ENCODE measurements around the gene TFCP2L1. TPM values are rescaled to one million over a fixed set of nuclear protein-coding genes. Genes with fewer than 3 reads are reported as not detected.

TFCP2L1 gene
- polyA plus RNA-seq, 4 donors = 53.4 to 65.9 (median 55.8) TPM

GRCh38 chr2:121245120-121245820 is 39.7 kb downstream of the TFCP2L1 start:
- no peak for DNase-seq (ENCODE audit: low read depth in 4 of 4, low spot score in 2 of 4)

GRCh38 chr2:121244616-121245015 is 40.4 kb downstream of the TFCP2L1 start:
- DNase-seq (ENCODE audit: low read depth in 4 of 4, low spot score in 2 of 4) = no peak

- DNase-seq (ENCODE audit: low read depth in 4 of 4, low spot score in 2 of 4) = no peak
These were observed 41.1 kb downstream of the TFCP2L1 start for GRCh38 chr2:121243821-121244460.

- DNase-seq (ENCODE audit: low read depth in 4 of 4, low spot score in 2 of 4) = no peak
These were observed 42.0 kb downstream of the TFCP2L1 start for GRCh38 chr2:121242976-121243375.

- DNase-seq (ENCODE audit: low read depth in 4 of 4, low spot score in 2 of 4) = no peak
These were observed 42.7 kb downstream of the TFCP2L1 start for GRCh38 chr2:121242175-121242875.

DNA sequence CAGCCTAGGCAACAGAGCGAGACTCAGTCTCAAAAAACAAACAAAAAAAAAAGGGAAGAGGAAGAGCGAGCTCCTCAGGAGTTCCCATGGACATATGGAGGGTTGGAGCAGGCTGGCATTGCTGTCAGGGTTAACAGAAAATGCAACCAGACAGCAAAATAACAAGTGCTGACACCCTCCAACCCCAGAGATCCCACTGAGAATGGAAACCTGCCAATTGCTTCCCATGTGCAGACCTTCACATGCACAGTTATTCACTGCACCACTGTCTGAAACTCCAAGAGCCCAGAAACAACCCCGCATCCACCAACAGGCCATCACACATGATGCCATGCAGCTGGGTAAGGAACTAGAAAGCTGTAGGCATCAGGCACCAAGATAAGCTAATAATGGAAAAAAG is 43.5 kb downstream of the TFCP2L1 start:
- no peak for DNase-seq (ENCODE audit: low read depth in 4 of 4, low spot score in 2 of 4)

GRCh38 chr2:121240436-121240835 is 44.6 kb downstream of the TFCP2L1 start:
- DNase-seq (ENCODE audit: low read depth in 4 of 4, low spot score in 2 of 4) = no peak

- DNase-seq (ENCODE audit: low read depth in 4 of 4, low spot score in 2 of 4) = no peak
These were observed 45.0 kb downstream of the TFCP2L1 start for GRCh38 chr2:121239969-121240368.

GRCh38 chr2:121239471-121239870 is 45.5 kb downstream of the TFCP2L1 start:
- DNase-seq (ENCODE audit: low read depth in 4 of 4, low spot score in 2 of 4) = no peak

DNA sequence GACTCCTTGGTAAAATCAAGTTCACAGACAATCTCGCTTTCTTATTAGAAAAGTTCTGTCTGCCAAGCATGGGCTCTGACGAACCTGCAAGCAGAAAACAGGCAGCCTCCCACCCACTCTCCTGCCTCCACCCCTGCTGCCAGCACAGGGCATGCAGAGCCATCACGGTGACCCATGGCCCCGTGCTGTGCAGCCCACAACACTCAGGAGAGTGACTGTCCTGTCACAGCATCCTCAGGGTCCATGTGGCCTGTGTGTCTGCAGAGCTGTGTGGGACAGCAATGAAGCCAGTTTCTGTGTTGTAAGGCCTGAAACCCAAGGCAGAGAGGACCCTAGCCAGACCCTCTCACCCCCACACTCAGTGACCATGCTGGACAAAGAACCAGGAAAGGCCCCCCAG is 46.2 kb downstream of the TFCP2L1 start:
- DNase-seq (ENCODE audit: low read depth in 4 of 4, low spot score in 2 of 4) = no peak

- DNase-seq (ENCODE audit: low read depth in 4 of 4, low spot score in 2 of 4) = no peak
These were observed 46.9 kb downstream of the TFCP2L1 start for GRCh38 chr2:121237980-121238665.

- no peak for DNase-seq (ENCODE audit: low read depth in 4 of 4, low spot score in 2 of 4)
These were observed 47.5 kb downstream of the TFCP2L1 start for GRCh38 chr2:121237336-121237979.

GRCh38 chr2:121236650-121237180 is 48.3 kb downstream of the TFCP2L1 start:
- DNase-seq (ENCODE audit: low read depth in 4 of 4, low spot score in 2 of 4) = no peak

GRCh38 chr2:121236101-121236640 is 48.8 kb downstream of the TFCP2L1 start:
- DNase-seq (ENCODE audit: low read depth in 4 of 4, low spot score in 2 of 4) = no peak

DNA sequence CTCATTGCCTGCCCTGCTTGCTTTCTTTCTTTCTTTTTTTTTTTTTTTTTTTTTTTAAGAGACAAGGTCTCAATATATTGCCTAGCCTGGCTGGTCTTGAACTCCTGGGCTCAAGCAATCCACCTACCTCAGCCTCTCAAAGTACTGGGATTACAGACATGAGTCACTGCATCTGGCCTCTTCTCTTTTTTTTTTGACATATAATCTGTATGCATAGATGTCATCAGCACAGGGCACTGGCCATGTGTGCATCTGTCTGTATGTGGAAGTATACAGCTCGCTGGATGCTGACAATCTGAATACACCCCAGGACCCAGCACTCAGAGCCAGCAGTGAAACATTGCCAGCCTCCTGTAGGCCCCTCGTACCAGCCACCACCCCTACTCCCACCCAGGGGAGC is 49.5 kb downstream of the TFCP2L1 start:
- DNase-seq (ENCODE audit: low read depth in 4 of 4, low spot score in 2 of 4) = no peak

GRCh38 chr2:121234791-121235190 is 50.2 kb downstream of the TFCP2L1 start:
- DNase-seq (ENCODE audit: low read depth in 4 of 4, low spot score in 2 of 4) = no peak

GRCh38 chr2:121234144-121234543 is 50.9 kb downstream of the TFCP2L1 start:
- DNase-seq (ENCODE audit: low read depth in 4 of 4, low spot score in 2 of 4) = no peak

GRCh38 chr2:121233486-121234110 is 51.4 kb downstream of the TFCP2L1 start:
- no peak for DNase-seq (ENCODE audit: low read depth in 4 of 4, low spot score in 2 of 4)

DNA sequence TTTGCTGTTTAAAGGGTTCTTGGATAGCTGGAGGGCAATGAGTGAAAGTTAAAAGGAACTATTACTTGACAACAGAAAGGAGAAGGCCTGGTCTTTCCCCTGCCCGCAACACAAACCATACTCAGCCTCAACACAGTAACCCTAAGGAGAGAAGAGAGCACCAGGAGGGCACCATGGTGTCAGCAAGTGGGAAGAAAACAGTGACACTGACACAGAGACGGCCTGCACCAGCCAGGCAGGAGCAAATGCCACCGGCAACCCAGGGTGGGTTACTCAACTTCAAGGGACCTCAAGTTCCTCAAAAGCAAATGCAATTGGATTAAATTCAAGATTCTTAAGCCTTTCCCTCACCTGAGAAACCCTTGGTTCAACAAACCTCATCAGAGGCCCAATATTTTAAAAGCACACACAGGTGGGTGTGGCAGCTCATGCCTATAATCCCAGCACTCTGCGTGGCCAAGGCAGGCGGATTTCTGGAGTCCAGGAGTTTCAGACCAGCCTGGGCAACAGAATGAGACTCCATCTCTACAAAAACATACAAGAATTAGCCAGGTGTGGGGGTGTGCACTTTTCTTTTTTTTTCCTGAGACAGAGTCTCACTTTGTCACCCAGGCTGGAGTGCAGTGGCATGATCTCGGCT is 52.3 kb downstream of the TFCP2L1 start:
- DNase-seq (ENCODE audit: low read depth in 4 of 4, low spot score in 2 of 4) = no peak

Measured in left renal cortex interstitium (tissue), 4 donors.